Body of pancreas (tissue), 4 donors: ENCODE measurements around the gene TCN1.

Source experiments
- CTCF ChIP-seq, 7 experiments: fragments of 450-650 bp in 4 of 7; fragments of 200-600 bp in 3 of 7; sonication (generic) in 3 of 7; IDR thresholded peaks; one replicate each; pipeline ENCODE4 v1.5.1; 2016 to 2019; ENCODE audit warnings: antibody characterized with exemption in 7 of 7
- POLR2A ChIP-seq, 3 donors: fragments of 450-650 bp; IDR thresholded peaks; one replicate each; pipeline ENCODE4 v1.6.1; 2016; ENCODE audit warnings: antibody characterized with exemption in 3 of 3, mild to moderate bottlenecking in 2 of 3

DNA sequence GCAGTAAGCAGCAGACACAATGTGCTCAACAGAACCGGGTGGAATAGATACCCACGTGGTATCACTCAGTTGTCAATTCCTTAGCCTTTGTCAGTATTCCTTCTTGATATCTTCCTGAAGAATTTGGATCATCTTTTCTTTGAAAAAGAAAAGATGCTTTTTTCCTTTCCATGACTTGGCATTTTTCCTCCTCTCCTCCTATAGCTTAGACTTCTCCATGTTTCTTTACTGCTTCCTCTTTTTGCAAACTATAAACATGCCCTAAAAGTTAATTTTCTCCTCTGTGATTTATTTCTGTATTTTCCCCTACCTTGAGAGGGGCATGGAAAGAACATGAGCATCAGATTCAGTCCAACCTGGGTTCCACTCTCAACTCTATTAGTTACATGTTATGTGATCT lies 32.7 kb downstream of the TCN1 start:
- TF ChIP-seq POLR2A (IDR thresholded peaks at IDR 0.05) (no peak), CTCF (IDR thresholded peaks at IDR 0.05) (no peak)
